Osteocyte (in vitro differentiated cells): ENCODE results near the gene MAMDC4. TPM values are rescaled to one million over a fixed set of nuclear protein-coding genes. Genes with fewer than 3 reads are reported as not detected.
"Not testable (repeated sequence)": the region's sequence is repeated elsewhere in the genome, so short reads cannot be mapped to it uniquely, and the experiment has no call there.

Experiments
- DNase-seq: peaks from one replicate; pipeline ENCODE4 v3.0.0; 2021; ENCODE audit warnings: mixed read lengths; ENCODE audit not compliant: unreplicated experiment; ENCODE audit errors: extremely low spot score
- H3K27ac Mint-ChIP-seq: one replicate; pipeline ENCODE4 v1.8.0; 2021; ENCODE audit warnings: mild to moderate bottlenecking, mixed read lengths; ENCODE audit not compliant: unreplicated experiment
- H3K27me3 Mint-ChIP-seq: one replicate; pipeline ENCODE4 v1.8.0; 2021; ENCODE audit warnings: mixed read lengths; ENCODE audit not compliant: unreplicated experiment
- H3K36me3 Mint-ChIP-seq: one replicate; pipeline ENCODE4 v1.8.0; 2021; ENCODE audit warnings: mixed read lengths; ENCODE audit not compliant: unreplicated experiment
- H3K4me1 Mint-ChIP-seq: one replicate; pipeline ENCODE4 v1.8.0; 2021; ENCODE audit warnings: mixed read lengths; ENCODE audit not compliant: unreplicated experiment
- H3K4me3 Mint-ChIP-seq: one replicate; pipeline ENCODE4 v1.8.0; 2021; ENCODE audit warnings: mild to moderate bottlenecking, moderate library complexity, mixed read lengths; ENCODE audit not compliant: unreplicated experiment
- H3K9me3 Mint-ChIP-seq: one replicate; pipeline ENCODE4 v1.8.0; 2021; ENCODE audit warnings: mixed read lengths; ENCODE audit not compliant: unreplicated experiment
- total RNA-seq: library from RNA; stranded (reverse); gene quantifications from 2 replicates; pipeline ENCODE4 v1.2.1, GENCODE V29; 2021
- TF ChIP-seq, protein P1 (sequence below): fragments of 200-600 bp; sonication (generic); IDR thresholded peaks from 2 replicates; pipeline ENCODE4 v1.5.0; 2021; ENCODE audit warnings: antibody characterized with exemption, mild to moderate bottlenecking, moderate library complexity

Gene MAMDC4
- total RNA-seq, 1 donor from 2014 or later: 9.4 TPM

DNA sequence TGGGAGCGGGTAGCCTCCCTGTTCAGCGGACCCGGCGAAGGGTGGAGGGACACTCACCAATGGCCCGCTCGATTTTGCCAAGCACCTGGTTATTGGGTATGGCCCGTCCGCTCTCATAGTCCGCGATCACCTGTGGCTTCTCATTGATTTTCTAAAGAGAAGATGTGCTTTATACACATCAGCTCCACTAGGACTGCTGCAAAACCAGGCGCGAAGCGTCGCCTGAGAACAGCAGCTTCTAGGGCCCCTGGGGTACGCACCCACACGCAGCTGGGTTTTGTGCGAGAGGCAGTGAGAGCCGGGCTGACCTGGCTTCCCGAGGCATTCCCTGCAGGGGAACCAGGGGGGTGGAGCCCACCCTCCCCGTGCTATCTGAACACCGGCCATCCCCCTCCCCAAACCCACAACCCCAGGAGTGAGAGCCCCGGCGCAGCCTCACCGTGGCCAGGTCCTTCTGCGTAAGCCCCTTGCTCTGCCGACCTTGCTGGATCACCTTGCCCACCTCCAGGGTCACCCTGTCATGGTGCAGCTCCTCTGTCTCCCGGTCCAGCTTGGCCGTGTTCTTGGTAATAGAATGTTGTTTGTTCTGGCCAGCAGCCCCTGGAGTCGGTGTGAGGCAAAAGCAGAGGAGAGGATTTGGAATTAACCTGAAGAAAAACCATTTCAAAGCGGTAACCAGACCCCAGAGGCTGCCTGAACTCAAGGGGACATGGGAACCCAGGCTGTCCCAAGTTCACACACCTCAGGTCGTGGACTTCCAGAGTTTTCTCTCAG lies 10.9 kb downstream of the MAMDC4 start:
- peaks cover 12% of the 10 kb centered on the region for H3K4me1 Mint-ChIP-seq
- DNase-seq: no peak
- H3K9me3 Mint-ChIP-seq: no peaks in the 10 kb centered on the region
- H3K36me3 Mint-ChIP-seq: peaks cover 7% of the 10 kb centered on the region
- H3K27me3 Mint-ChIP-seq: no peaks in the 10 kb centered on the region
- TF ChIP-seq, protein P1, sequence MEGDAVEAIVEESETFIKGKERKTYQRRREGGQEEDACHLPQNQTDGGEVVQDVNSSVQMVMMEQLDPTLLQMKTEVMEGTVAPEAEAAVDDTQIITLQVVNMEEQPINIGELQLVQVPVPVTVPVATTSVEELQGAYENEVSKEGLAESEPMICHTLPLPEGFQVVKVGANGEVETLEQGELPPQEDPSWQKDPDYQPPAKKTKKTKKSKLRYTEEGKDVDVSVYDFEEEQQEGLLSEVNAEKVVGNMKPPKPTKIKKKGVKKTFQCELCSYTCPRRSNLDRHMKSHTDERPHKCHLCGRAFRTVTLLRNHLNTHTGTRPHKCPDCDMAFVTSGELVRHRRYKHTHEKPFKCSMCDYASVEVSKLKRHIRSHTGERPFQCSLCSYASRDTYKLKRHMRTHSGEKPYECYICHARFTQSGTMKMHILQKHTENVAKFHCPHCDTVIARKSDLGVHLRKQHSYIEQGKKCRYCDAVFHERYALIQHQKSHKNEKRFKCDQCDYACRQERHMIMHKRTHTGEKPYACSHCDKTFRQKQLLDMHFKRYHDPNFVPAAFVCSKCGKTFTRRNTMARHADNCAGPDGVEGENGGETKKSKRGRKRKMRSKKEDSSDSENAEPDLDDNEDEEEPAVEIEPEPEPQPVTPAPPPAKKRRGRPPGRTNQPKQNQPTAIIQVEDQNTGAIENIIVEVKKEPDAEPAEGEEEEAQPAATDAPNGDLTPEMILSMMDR: no peak
- H3K27ac Mint-ChIP-seq: no peak overlapping the region
- no peak overlapping the region for H3K4me3 Mint-ChIP-seq

DNA sequence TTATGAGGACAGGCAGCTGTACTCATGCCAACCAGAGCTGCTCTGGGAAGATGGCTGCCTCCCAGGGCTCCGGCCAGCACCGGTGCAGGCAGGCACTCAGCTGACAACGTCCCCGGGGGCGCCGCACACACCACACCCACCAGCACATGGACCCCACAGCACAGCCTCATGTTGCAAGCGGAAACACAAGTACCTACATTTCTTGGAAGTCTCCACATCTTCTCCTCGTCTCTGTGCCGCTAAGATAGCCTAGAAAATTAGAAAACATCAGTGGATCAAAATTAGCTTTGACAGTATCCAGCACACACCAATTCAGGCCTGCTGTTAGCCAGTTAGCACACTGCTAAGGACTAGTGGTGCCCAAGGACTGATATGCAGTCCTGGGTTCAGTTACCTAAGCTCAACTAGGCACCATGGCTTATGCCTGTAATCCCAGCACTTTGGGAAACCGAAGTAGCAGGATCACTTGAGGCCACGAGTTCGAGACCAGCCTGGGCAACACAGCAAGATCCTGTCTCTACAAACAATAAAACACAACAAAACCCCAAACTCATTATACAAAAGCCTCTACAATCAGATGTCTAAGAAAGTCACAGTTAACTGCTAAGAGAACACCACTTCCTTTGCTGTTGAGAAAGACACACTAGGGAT lies 11.6 kb downstream of the MAMDC4 start:
- no peak overlapping the region for H3K27ac Mint-ChIP-seq
- no peak overlapping the region for H3K4me3 Mint-ChIP-seq
- H3K27me3 Mint-ChIP-seq: no peaks in the 10 kb centered on the region

DNA sequence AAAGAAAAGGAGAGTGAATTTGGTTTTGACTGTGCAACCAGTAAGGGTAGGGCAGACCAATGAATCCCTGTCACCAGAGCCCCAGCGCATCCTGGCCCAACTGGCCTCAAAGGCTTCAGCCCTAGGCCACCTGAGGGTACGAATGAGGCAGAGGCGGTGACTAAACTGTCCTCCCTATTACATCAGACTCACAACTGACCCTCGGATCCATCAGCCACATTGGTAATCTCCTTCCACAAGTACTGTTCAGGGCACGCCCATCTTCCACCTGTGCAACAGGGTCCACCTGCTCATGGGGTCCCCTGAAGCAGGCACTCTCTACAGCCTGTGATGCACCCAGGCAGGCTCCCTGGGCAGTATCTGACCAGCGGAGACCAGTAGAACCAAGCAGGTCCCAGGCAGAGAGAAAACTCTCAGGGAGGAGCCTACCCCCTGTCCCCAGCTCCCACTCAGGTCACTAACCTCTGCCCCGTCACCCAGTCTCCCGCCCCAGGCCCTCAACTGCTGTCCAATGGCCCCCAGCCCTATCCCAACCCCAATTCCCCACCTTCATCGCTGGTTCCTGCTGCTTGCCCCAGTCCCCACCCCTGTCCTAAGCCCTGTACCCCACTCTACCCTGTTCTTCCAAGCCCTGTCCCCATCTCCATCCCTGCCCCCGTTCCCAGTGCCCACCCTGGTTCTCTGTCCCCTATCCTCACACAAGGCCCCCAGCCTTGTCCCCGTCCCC lies 13.1 kb downstream of the MAMDC4 start:
- TF ChIP-seq, protein P1: no peak
- H3K9me3 Mint-ChIP-seq: no peaks in the 10 kb centered on the region
- no peaks in the 10 kb centered on the region for H3K27me3 Mint-ChIP-seq
- peak overlapping the region; percentile 81 for H3K4me3 Mint-ChIP-seq
- peaks cover 11% of the 10 kb centered on the region for H3K36me3 Mint-ChIP-seq
- H3K27ac Mint-ChIP-seq: peak overlapping the region; percentile 16
- DNase-seq: no peak
- peaks cover 12% of the 10 kb centered on the region for H3K4me1 Mint-ChIP-seq

More for the DNA sequence above, 11.6 kb downstream of the MAMDC4 start:
- no peak for DNase-seq
- Mint-ChIP-seq H3K36me3 (peaks cover 9% of the 10 kb centered on the region), H3K4me1 (peaks cover 12% of the 10 kb centered on the region), H3K9me3 (no peaks in the 10 kb centered on the region)
- TF ChIP-seq, protein P1: no peak

DNA sequence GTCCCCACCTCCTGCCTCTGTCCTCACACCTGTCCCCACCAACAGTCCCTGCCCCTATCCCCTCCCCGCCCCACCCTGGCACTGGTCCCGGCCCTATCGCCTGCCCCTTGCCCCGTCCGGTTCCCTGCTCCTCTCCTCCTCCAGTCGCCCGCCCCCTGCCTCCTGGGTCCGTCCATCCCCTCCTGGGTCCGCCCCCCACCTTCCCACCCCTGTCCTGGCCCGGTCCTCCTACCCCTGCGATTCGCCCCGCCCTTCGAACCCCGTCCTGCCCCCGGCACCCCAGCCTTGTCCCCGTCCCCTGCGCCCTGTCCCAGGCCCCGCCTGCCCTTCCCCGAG lies 13.6 kb downstream of the MAMDC4 start:
- peaks cover 12% of the 10 kb centered on the region for H3K4me1 Mint-ChIP-seq
- H3K4me3 Mint-ChIP-seq: peak overlapping the region; percentile 81
- H3K27me3 Mint-ChIP-seq: no peaks in the 10 kb centered on the region
- TF ChIP-seq, protein P1: no peak
- H3K27ac Mint-ChIP-seq: peak overlapping the region; percentile 16
- peaks cover 11% of the 10 kb centered on the region for H3K36me3 Mint-ChIP-seq
- DNase-seq: no peak
- H3K9me3 Mint-ChIP-seq: no peaks in the 10 kb centered on the region

DNA sequence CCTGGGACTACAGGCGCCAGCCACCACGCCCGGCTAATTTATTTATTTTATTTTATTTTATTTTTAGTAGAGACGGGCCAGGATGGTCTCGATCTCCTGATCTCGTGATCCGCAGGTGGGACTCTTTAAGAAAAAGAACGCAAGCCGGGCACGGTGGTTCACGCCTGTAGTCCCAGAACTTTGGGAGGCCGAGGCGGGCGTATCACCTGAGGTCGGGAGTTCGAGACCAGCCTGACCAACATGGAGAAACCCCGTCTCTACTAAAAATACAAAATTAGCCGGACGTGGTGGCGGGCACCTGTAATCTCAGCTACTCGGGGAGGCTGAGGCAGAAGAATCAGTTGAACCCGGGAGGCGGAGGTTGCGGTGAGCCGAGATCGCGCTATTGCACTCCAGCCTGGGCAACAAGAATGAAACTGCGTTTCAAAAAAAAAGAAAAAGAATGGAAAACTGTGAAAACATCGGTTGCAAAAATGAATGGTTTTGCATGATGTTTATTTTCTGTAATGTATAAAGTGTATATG lies 14.8 kb downstream of the MAMDC4 start:
- not testable (repeated sequence) for H3K27ac Mint-ChIP-seq, DNase-seq, H3K27me3 Mint-ChIP-seq, H3K9me3 Mint-ChIP-seq
- Mint-ChIP-seq H3K4me1 (peaks cover 12% of the 10 kb centered on the region), H3K36me3 (peaks cover 11% of the 10 kb centered on the region), H3K4me3 (peak overlapping the region; percentile 66)
